Activated CD4-positive, alpha-beta memory T cell treated with anti-CD3 and anti-CD28 coated beads for 36 hours (primary cell): ENCODE results near the gene RNF166. TPM values are rescaled to one million over a fixed set of nuclear protein-coding genes. Genes with fewer than 3 reads are reported as not detected.

ENCODE experiments used
- CTCF ChIA-PET: fragments of 350-600 bp; sonication (Branson Sonifier 250); formaldehyde crosslinking; loops from one replicate; lab custom pipeline; 2021; ENCODE audit warnings: antibody characterized with exemption, inconsistent platforms; lab: Charles Lee
- POLR2A ChIA-PET: fragments of 350-600 bp; sonication (Branson Sonifier 250); formaldehyde crosslinking; loops from one replicate; lab custom pipeline; 2021; ENCODE audit warnings: antibody characterized with exemption; lab: Charles Lee
- DNase-seq: peaks from one replicate; pipeline ENCODE4 v3.0.0-alpha.2; 2020
- H3K27ac Mint-ChIP-seq: one replicate; pipeline ENCODE4 v1.8.0; 2021; ENCODE audit warnings: mixed read lengths
- H3K27me3 Mint-ChIP-seq: one replicate; pipeline ENCODE4 v1.8.0; 2021; ENCODE audit warnings: mixed read lengths
- H3K36me3 Mint-ChIP-seq: one replicate; pipeline ENCODE4 v1.8.0; 2021; ENCODE audit warnings: mixed read lengths
- H3K4me1 Mint-ChIP-seq: one replicate; pipeline ENCODE4 v1.8.0; 2021; ENCODE audit warnings: low read depth, mixed read lengths
- H3K4me3 Mint-ChIP-seq: one replicate; pipeline ENCODE4 v1.8.0; 2021; ENCODE audit warnings: mild to moderate bottlenecking, mixed read lengths
- H3K9me3 Mint-ChIP-seq: one replicate; pipeline ENCODE4 v1.8.0; 2021; ENCODE audit warnings: mixed read lengths
- intact Hi-C: fragments of 100-400 bp; cut with micrococcal nuclease; formaldehyde crosslinking; loops from one replicate; pipeline ENCODE4 v1.15.1; 2023
- total RNA-seq, 2 experiments: library from RNA; stranded (reverse); gene quantifications; one replicate each; pipeline ENCODE4 v1.2.3, GENCODE V29; 2021

Gene RNF166
- total RNA-seq, 2 experiments from 2014 or later, result 46.4 to 55.6 TPM

DNA sequence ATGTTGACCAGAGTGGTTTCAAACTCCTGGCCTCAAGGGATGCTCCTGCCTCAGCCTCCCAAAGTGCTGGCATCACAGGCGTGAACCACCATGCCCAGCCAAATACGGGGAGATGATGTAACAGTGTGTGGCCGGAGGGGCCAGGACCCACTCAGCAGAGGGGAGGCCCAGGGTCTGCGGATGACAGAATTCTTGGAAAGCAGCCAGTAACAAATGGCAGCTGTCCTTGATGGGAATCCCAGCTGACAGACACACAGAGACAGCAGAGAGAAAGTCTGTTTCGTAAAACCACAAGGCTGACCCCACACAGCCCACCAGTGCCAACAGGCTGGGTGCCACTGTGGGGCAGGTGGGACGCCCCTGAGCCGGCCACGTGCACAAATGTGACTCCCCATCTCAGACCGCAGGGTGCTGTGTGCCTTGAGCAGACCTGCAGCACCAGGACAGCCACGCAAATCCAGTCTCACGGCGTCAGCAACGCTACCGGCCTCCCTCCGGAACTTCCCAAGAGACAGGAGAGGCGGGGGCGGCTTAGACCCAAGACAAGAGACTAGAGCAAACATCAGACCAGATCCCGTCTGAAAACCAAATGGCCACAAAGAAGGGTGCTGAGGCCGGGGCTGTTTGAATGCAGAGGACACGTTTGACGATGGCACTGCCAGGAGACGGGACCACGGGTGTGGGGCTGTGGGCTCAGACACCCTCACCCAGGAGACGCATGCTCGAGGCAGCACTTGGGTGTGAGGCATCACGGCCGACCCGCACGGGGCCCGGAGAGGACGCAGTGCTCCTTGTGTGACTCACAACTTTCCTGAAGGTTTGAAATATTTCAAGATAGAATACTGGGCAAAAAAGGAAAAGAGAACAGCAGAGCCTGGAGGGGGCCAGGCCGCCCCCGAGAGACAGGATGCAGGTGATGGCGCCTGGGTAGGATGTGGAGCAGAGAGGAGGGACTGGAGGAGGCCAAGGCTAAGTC, 24.7 kb upstream of the RNF166 start:
- CTCF ChIA-PET, result no interaction called here
- Mint-ChIP-seq H3K27ac (no peak overlapping the region), H3K4me3 (no peak overlapping the region), H3K4me1 (no peaks in the 10 kb centered on the region), H3K36me3 (peaks cover 20% of the 10 kb centered on the region), H3K27me3 (no peaks in the 10 kb centered on the region), H3K9me3 (no peaks in the 10 kb centered on the region)
- intact Hi-C loops, result no loop called here
- DNase-seq, result no peak
- POLR2A ChIA-PET, result no interaction called here

DNA sequence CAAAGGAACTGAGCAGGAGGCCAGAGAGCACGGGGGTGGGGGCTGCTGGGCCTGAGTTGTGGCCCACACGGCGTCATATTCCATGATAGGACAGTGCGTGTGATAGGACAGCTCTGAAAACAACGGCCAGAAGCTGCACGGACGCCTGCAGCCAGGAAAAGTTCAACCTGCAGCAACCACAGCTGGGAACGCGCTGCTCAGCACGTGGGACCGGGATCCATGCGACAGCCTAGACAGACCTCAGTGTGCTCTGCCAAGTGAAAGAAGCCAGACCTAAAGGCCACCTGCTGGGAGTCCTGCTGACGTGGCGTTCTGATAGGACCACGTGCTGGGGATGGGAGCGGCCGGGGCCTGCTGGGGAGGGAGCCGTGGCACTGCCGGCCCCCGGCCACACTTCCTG, 21.7 kb upstream of the RNF166 start:
- Mint-ChIP-seq H3K4me3 (no peak overlapping the region), H3K27ac (no peak overlapping the region), H3K36me3 (peaks cover 21% of the 10 kb centered on the region), H3K4me1 (no peaks in the 10 kb centered on the region), H3K27me3 (no peaks in the 10 kb centered on the region), H3K9me3 (no peaks in the 10 kb centered on the region)
- no peak for DNase-seq
- intact Hi-C loops, result no loop called here
- ChIA-PET CTCF (interaction anchor here (0.7 kb wide), 1 partner anchor 23 kb away, joined by 3 read pairs; no protein-coding TSS in a partner anchor), POLR2A (no interaction called here)

DNA sequence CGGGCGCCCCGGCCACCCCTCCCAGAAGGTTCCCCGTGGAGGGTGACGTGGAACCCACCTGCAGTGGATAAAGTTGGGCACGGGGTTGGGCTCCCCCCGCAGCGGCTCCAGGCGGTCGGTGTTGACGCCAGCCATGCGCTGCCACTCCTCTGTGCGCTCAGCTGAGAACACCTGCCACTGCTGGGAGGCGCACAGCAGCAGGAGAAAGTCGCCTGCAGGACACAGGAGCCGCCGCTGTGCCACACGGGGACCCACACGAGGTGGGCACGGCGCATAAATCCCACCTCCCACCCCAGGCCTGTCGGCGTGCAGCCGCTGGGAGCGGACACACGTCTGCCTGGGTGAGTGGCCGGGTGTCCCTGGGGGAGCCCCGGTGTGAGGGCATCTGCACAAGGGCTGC, 20.8 kb upstream of the RNF166 start:
- peaks cover 24% of the 10 kb centered on the region for H3K36me3 Mint-ChIP-seq
- H3K4me1 Mint-ChIP-seq, result no peaks in the 10 kb centered on the region
- no peak overlapping the region for H3K4me3 Mint-ChIP-seq
- intact Hi-C loops, result no loop called here
- ChIA-PET POLR2A (no interaction called here), CTCF (no interaction called here)
- H3K27me3 Mint-ChIP-seq, result no peaks in the 10 kb centered on the region
- no peak for DNase-seq
- no peaks in the 10 kb centered on the region for H3K9me3 Mint-ChIP-seq
- H3K27ac Mint-ChIP-seq, result no peak overlapping the region

DNA sequence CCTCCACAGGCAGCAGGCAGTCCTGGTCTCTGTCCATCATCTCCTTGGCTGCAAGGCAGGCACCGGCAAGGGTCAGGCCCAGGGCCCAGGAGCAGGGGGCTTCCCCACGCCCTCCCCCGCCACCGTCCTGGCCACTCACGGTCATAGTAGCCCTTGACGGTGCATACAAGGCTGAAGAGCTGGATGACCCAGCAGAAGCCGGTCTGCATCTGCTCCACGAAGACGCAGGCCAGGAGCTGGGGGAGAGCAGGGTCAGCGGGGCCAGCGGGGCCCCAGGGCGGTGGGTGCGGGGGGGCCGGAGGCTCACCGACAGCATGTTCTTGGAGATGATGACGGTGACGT, 20.2 kb upstream of the RNF166 start:
- no peak overlapping the region for H3K27ac Mint-ChIP-seq
- CTCF ChIA-PET, result interaction anchor here (1.1 kb wide), 1 partner anchor 11 kb away, joined by 6 read pairs; no protein-coding TSS in a partner anchor
- intact Hi-C loops, result no loop called here
- H3K4me3 Mint-ChIP-seq, result no peak overlapping the region
- no peaks in the 10 kb centered on the region for H3K9me3 Mint-ChIP-seq
- DNase-seq, result no peak
- H3K36me3 Mint-ChIP-seq, result peaks cover 22% of the 10 kb centered on the region
- H3K27me3 Mint-ChIP-seq, result no peaks in the 10 kb centered on the region
- H3K4me1 Mint-ChIP-seq, result no peaks in the 10 kb centered on the region
- POLR2A ChIA-PET, result no interaction called here

DNA sequence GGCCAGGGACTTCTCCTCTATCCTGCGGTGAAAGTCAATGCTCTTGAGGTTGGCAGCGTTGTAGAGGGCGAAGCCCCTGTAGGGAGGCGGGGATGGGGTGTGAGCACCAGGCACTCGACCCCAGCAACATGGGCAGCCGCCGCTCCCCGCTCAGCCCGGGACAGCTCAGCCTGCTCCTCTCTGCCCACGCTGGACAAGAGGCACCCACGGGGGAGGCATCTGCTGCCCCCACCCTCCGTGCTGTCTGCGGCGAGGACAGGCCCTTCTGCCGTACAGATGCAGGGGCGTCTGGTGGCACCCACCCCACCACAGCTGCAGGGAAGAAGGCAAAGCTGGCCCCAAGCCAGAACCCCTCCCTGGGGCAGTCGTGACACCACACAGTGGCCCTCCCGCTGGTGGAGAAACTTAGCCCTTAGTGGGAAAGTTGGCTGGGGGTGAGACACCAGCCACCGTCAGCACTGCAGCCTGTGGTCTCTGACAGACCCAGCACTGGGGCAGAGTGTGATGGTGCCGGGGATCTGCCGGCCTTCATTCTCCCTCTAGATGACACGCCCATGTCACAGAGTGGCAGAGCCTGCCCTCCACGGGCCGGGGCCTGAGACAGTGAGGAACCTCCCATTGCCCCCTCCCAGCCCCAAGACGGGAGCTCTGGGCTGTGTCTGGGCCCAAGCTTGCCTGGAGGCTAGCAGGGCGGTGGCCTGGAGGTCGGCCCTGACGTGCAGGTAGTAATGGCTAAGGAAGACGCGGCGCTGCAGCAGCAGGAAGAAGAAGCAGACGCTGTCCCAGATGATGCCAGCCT, 19.6 kb upstream of the RNF166 start:
- H3K9me3 Mint-ChIP-seq, result no peaks in the 10 kb centered on the region
- H3K4me3 Mint-ChIP-seq, result no peak overlapping the region
- no peaks in the 10 kb centered on the region for H3K4me1 Mint-ChIP-seq
- H3K36me3 Mint-ChIP-seq, result peaks cover 18% of the 10 kb centered on the region
- CTCF ChIA-PET, result interaction anchor here (1.1 kb wide), 1 partner anchor 12 kb away, joined by 6 read pairs; no protein-coding TSS in a partner anchor
- POLR2A ChIA-PET, result no interaction called here
- H3K27me3 Mint-ChIP-seq, result no peaks in the 10 kb centered on the region
- intact Hi-C loops, result no loop called here
- no peak overlapping the region for H3K27ac Mint-ChIP-seq
- DNase-seq, result no peak

DNA sequence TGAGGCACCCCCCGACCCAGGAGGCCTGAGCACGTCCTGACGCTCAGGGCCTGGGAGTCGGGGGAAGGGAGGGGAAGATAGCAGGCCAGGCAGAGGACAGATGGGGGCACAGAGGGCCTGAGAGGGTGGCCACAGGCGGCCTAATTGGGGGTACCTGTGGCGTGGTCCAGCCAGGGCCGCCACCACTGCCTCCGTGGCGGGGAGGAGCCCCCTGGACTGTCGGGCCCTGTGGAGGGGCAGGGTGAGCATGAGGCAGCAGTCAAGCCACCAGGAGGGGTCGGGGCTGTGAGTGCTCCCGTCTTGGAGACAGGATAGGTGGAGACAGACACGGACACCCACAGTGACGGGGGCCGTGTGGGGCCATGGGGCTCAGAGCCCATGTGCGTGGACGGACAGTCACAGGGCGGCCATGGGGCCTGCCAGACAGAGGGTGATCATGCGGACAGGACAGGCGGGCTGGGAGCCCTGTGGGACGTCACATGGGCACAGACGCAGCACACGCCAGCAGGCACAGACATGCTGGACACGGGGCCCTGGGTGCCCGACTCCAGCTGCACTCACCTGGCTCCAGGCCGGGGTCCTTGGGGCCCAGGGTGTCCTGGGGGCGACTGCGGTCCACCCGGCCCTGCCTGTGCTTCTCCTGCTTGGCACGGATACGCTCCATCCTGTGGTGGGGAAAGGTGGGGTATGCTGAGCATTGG, 18.8 kb upstream of the RNF166 start:
- Mint-ChIP-seq H3K4me1 (no peaks in the 10 kb centered on the region), H3K27me3 (no peaks in the 10 kb centered on the region), H3K9me3 (no peaks in the 10 kb centered on the region), H3K36me3 (peaks cover 23% of the 10 kb centered on the region), H3K27ac (no peak overlapping the region), H3K4me3 (no peak overlapping the region)
- DNase-seq, result no peak
- intact Hi-C loops, result no loop called here
- ChIA-PET POLR2A (no interaction called here), CTCF (interaction anchor here (1.1 kb wide), 1 partner anchor 12 kb away, joined by 6 read pairs; no protein-coding TSS in a partner anchor)

DNA sequence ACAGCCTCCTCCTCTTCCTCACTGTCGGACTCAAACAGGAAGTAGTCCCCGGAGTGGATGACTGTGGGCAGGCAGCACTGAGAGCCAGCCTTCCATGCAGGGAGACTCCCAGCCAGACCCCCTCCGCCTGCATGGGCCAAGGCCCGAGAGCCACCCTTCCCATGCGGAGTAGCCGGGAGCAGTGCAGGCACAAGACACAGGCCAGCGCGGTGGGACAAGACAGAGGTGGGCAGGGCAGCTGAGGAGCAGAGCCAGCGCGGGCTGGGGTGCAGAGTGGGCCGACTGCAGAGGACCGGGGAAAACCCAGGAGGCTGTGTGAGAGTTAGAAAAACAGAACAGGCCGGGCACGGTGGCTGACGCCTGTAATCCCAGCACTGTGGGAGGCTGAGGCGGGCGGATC, 17.7 kb upstream of the RNF166 start:
- POLR2A ChIA-PET, result no interaction called here
- Mint-ChIP-seq H3K4me1 (no peaks in the 10 kb centered on the region), H3K9me3 (no peaks in the 10 kb centered on the region), H3K27ac (no peak overlapping the region), H3K4me3 (no peak overlapping the region), H3K27me3 (no peaks in the 10 kb centered on the region), H3K36me3 (peaks cover 26% of the 10 kb centered on the region)
- CTCF ChIA-PET, result no interaction called here
- no peak for DNase-seq
- intact Hi-C loops, result no loop called here

DNA sequence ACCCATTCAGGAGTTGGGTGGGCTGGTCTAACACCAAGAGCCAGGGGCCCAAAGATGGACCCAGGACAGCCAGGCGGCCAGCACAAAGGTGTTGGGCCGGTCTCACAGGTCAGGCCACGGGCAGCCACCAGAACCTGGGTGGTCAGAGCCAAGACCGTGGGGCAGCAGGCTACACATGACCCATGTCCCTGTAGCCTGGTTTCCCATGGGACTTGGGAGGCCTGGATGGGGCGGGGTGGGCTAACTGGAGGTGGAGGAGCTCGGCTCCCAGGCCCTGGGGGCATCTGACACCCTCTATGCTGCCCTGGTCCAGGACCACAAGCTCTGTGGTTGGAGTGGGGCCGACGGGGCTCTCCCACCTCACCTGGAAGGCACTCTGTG, 17.3 kb upstream of the RNF166 start:
- Mint-ChIP-seq H3K27ac (no peak overlapping the region), H3K36me3 (peaks cover 26% of the 10 kb centered on the region), H3K4me1 (no peaks in the 10 kb centered on the region), H3K4me3 (no peak overlapping the region), H3K9me3 (no peaks in the 10 kb centered on the region), H3K27me3 (no peaks in the 10 kb centered on the region)
- POLR2A ChIA-PET, result no interaction called here
- no peak for DNase-seq
- CTCF ChIA-PET, result no interaction called here
- intact Hi-C loops, result no loop called here

DNA sequence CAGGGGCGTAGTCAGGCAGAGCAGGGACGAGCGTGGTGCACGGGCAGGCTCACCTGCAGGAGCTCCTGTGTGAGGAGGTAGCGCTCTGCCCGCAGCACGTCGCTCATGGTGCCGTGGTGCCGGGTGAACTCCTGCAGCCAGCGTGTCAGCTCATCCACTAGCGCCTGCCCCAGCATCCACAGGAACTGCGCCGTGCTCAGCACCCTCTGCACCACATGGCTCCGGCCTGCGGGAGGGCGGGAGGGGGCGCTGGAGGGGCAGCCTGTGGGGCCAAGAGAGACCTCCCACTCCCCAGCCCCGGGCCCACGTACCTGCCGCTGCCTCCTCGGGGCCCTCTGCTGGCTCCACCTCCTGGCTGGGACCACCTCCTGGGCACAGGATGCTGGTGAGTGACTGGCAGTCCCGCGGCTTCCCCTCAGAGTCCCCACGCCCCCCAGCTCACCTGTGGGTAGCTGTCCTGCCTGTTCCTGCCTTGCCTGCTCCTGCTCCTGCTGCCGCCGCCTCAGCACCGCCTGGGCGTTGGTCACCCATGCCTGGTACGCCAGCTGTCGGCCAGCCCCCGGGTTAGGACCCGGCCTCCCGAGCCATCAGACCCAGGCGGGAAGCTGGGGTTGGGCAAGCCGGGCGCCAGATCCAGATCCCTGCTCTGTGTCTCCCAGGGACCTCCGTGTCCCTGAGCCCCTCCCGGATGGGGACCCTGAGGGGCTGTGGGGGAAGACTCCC, 16.7 kb upstream of the RNF166 start:
- DNase-seq, result no peak
- Mint-ChIP-seq H3K36me3 (peaks cover 31% of the 10 kb centered on the region), H3K9me3 (no peaks in the 10 kb centered on the region), H3K27ac (no peak overlapping the region), H3K27me3 (no peaks in the 10 kb centered on the region), H3K4me1 (no peaks in the 10 kb centered on the region), H3K4me3 (no peak overlapping the region)
- intact Hi-C loops, result no loop called here
- ChIA-PET POLR2A (no interaction called here), CTCF (interaction anchor here (1.5 kb wide), 2 partner anchors 14 to 18 kb away, joined by 3 to 5 read pairs; no protein-coding TSS in a partner anchor)

DNA sequence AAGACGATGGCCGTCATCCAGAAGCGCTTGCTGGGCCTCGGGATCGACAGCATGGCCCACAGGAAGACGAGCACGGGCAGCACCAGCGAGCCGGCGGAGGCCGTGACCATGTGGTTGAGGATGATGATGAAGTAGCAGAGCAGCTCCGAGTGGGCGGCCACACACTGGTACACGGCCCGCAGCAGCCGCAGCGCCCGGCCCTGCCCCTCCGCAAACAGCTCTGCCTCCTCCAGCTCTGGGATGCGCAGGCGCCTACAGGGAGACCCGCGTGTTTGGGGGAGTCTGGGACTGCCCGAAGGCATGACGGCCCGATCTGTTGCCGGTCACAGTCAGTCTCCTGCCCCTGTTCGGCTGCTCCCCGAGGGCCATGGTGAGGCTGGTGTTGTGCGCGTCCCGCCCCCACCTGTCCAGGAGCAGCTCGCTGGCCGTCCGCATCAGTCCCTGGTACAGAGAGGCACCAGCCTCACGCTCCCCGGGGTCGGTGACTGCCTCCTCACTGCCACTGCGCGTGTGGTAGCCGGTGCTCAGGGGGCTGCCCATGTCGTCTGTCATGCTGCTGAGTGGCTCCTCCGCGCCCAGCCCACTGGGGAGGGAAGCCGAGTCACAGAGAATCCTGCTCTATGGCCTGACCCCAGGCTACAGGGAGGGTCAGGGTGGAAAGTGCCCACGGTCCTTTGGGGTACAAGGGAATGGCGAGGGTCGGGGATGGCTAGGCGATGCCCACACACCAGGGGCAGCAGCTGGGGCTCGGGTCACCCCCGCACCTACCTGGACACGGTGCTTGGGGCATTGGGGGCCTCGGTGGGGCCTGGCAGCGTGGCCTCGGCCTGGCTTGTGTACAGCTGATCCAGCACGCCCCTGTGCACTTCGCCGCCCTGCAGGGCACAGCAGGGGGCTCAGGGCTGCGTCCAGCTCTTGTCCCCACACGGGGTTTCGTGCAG, 15.9 kb upstream of the RNF166 start:
- Mint-ChIP-seq H3K4me1 (no peaks in the 10 kb centered on the region), H3K27ac (no peak overlapping the region), H3K36me3 (peaks cover 32% of the 10 kb centered on the region), H3K4me3 (no peak overlapping the region), H3K9me3 (no peaks in the 10 kb centered on the region), H3K27me3 (no peaks in the 10 kb centered on the region)
- ChIA-PET CTCF (interaction anchor here (1.5 kb wide), 2 partner anchors 15 to 17 kb away, joined by 3 to 5 read pairs; no protein-coding TSS in a partner anchor), POLR2A (no interaction called here)
- DNase-seq, result no peak
- intact Hi-C loops, result no loop called here

DNA sequence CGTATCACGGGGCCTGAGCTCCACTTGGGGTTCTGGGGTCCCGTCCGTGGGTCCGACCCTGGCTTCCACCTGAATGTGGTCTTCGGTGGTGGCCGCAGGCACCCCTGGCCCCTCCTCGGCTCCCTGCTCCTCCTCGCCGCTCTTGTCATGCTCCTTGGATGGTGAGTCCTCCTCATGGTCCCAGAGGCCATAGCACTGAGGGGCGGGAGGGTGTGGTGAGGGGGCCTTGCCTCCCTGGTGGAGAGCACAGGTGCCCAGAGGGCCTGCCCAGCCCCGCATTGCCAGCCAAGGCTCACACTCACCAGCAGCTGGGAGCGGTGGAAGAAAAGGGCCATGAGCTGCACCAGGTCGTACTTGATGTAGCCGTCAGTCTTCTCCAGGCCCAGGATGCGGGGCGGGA, 15.0 kb upstream of the RNF166 start:
- Mint-ChIP-seq H3K9me3 (no peaks in the 10 kb centered on the region), H3K36me3 (peaks cover 32% of the 10 kb centered on the region), H3K27me3 (no peaks in the 10 kb centered on the region), H3K4me1 (no peaks in the 10 kb centered on the region), H3K27ac (no peak overlapping the region), H3K4me3 (no peak overlapping the region)
- POLR2A ChIA-PET, result no interaction called here
- intact Hi-C loops, result no loop called here
- CTCF ChIA-PET, result interaction anchor here (1.5 kb wide), 1 partner anchor 16 kb away, joined by 5 read pairs; no protein-coding TSS in a partner anchor
- no peak for DNase-seq
